ENCODE measurements around the gene HIVEP2.

Gene HIVEP2

GRCh38 chr6:142838821-142839685, 105.9 kb downstream of the HIVEP2 start:
- H3K27ac Mint-ChIP-seq = peak overlapping the region; percentile 37
- peak; percentile 49 for ATAC-seq (replicated peaks)
- peak overlapping the region in 1 of 2 donors; percentile 7 for H3K4me3 Mint-ChIP-seq
- peaks cover 23 to 70% of the 10 kb centered on the region in 2 donors for H3K4me1 Mint-ChIP-seq
- H3K9me3 Mint-ChIP-seq = no peaks in the 10 kb centered on the region
- H3K27me3 Mint-ChIP-seq = no peaks in the 10 kb centered on the region
- no peak for DNase-seq
- peaks cover 6 to 14% of the 10 kb centered on the region in 2 donors for H3K36me3 Mint-ChIP-seq

- H3K9me3 Mint-ChIP-seq = no peaks in the 10 kb centered on the region
- peaks cover 25 to 63% of the 10 kb centered on the region in 2 donors for H3K4me1 Mint-ChIP-seq
- no peaks in the 10 kb centered on the region for H3K27me3 Mint-ChIP-seq
- no peak overlapping the region for H3K4me3 Mint-ChIP-seq
- ATAC-seq (replicated peaks) (no peak), DNase-seq (no peak)
- no peak overlapping the region for H3K27ac Mint-ChIP-seq
- peaks cover 7 to 24% of the 10 kb centered on the region in 2 donors for H3K36me3 Mint-ChIP-seq
Observed at GRCh38 chr6:142835787-142836535, 109.0 kb downstream of the HIVEP2 start.

- Mint-ChIP-seq H3K36me3 (peaks cover 10 to 29% of the 10 kb centered on the region in 2 donors), H3K4me3 (no peak overlapping the region), H3K27ac (no peak overlapping the region), H3K4me1 (peaks cover 31 to 71% of the 10 kb centered on the region in 2 donors), H3K9me3 (no peaks in the 10 kb centered on the region), H3K27me3 (no peaks in the 10 kb centered on the region)
- no peak for ATAC-seq (replicated peaks)
- DNase-seq = no peak
Observed at GRCh38 chr6:142834853-142835252, 110.1 kb downstream of the HIVEP2 start.

- no peak overlapping the region for H3K4me3 Mint-ChIP-seq
- DNase-seq (no peak), ATAC-seq (replicated peaks) (no peak)
- peaks cover 27 to 61% of the 10 kb centered on the region in 2 donors for H3K4me1 Mint-ChIP-seq
- peaks cover 15 to 35% of the 10 kb centered on the region in 2 donors for H3K36me3 Mint-ChIP-seq
- H3K27me3 Mint-ChIP-seq = no peaks in the 10 kb centered on the region
- no peaks in the 10 kb centered on the region for H3K9me3 Mint-ChIP-seq
- H3K27ac Mint-ChIP-seq = no peak overlapping the region
Observed at GRCh38 chr6:142833798-142834197, 111.2 kb downstream of the HIVEP2 start.

GRCh38 chr6:142833054-142833453, 111.9 kb downstream of the HIVEP2 start:
- H3K36me3 Mint-ChIP-seq = peaks cover 16 to 34% of the 10 kb centered on the region in 2 donors
- H3K4me1 Mint-ChIP-seq = peaks cover 25 to 59% of the 10 kb centered on the region in 2 donors
- no peaks in the 10 kb centered on the region for H3K27me3 Mint-ChIP-seq
- H3K9me3 Mint-ChIP-seq = no peaks in the 10 kb centered on the region
- H3K4me3 Mint-ChIP-seq = no peak overlapping the region
- ATAC-seq (replicated peaks) (peak; percentile 33 to 41), DNase-seq (no peak)
- H3K27ac Mint-ChIP-seq = no peak overlapping the region

GRCh38 chr6:142830807-142831206, 114.2 kb downstream of the HIVEP2 start:
- H3K27me3 Mint-ChIP-seq = no peaks in the 10 kb centered on the region
- no peak for DNase-seq

GRCh38 chr6:142830116-142830710, 114.8 kb downstream of the HIVEP2 start:
- ATAC-seq (replicated peaks) = no peak
- no peak overlapping the region for H3K4me3 Mint-ChIP-seq
- no peak for DNase-seq
- H3K4me1 Mint-ChIP-seq = peaks cover 29 to 53% of the 10 kb centered on the region in 2 donors
- H3K27me3 Mint-ChIP-seq = no peaks in the 10 kb centered on the region
- peaks cover 17 to 29% of the 10 kb centered on the region in 2 donors for H3K36me3 Mint-ChIP-seq
- peak overlapping the region; percentile 10 for H3K27ac Mint-ChIP-seq
- H3K9me3 Mint-ChIP-seq = no peaks in the 10 kb centered on the region

More at GRCh38 chr6:142830807-142831206, 114.2 kb downstream of the HIVEP2 start:
- ATAC-seq (replicated peaks) = no peak
- H3K9me3 Mint-ChIP-seq = no peaks in the 10 kb centered on the region
- H3K36me3 Mint-ChIP-seq = peaks cover 20 to 34% of the 10 kb centered on the region in 2 donors
- H3K27ac Mint-ChIP-seq = no peak overlapping the region
- H3K4me1 Mint-ChIP-seq = peaks cover 29 to 58% of the 10 kb centered on the region in 2 donors
- H3K4me3 Mint-ChIP-seq = no peak overlapping the region

GRCh38 chr6:142829556-142829955, 115.4 kb downstream of the HIVEP2 start:
- peaks cover 28 to 55% of the 10 kb centered on the region in 2 donors for H3K4me1 Mint-ChIP-seq
- no peak overlapping the region for H3K27ac Mint-ChIP-seq
- no peak overlapping the region for H3K4me3 Mint-ChIP-seq
- peaks cover 14 to 26% of the 10 kb centered on the region in 2 donors for H3K36me3 Mint-ChIP-seq
- no peaks in the 10 kb centered on the region for H3K9me3 Mint-ChIP-seq
- no peak for ATAC-seq (replicated peaks)
- H3K27me3 Mint-ChIP-seq = no peaks in the 10 kb centered on the region
- DNase-seq = no peak

- peaks cover 17 to 25% of the 10 kb centered on the region in 2 donors for H3K36me3 Mint-ChIP-seq
- H3K9me3 Mint-ChIP-seq = peaks cover 1 to 2% of the 10 kb centered on the region in 2 donors
- H3K4me3 Mint-ChIP-seq = no peak overlapping the region
- ATAC-seq (replicated peaks) (no peak), DNase-seq (no peak)
- H3K27me3 Mint-ChIP-seq = no peaks in the 10 kb centered on the region
- no peak overlapping the region for H3K27ac Mint-ChIP-seq
- H3K4me1 Mint-ChIP-seq = peaks cover 29 to 51% of the 10 kb centered on the region in 2 donors
Observed at GRCh38 chr6:142827991-142828390, 117.0 kb downstream of the HIVEP2 start.

GRCh38 chr6:142827369-142827768, 117.6 kb downstream of the HIVEP2 start:
- Mint-ChIP-seq H3K4me1 (peaks cover 32 to 51% of the 10 kb centered on the region in 2 donors), H3K36me3 (peaks cover 23 to 29% of the 10 kb centered on the region in 2 donors), H3K9me3 (peaks cover 3 to 4% of the 10 kb centered on the region in 2 donors), H3K27ac (peak overlapping the region; percentile 22), H3K4me3 (no peak overlapping the region), H3K27me3 (no peaks in the 10 kb centered on the region)
- no peak for DNase-seq
- ATAC-seq (replicated peaks) = no peak

- Mint-ChIP-seq H3K36me3 (peaks cover 20 to 28% of the 10 kb centered on the region in 2 donors), H3K27ac (no peak overlapping the region), H3K4me1 (peaks cover 39 to 59% of the 10 kb centered on the region in 2 donors), H3K9me3 (peaks cover 3 to 4% of the 10 kb centered on the region in 2 donors), H3K27me3 (no peaks in the 10 kb centered on the region), H3K4me3 (no peak overlapping the region)
- DNase-seq (no peak), ATAC-seq (replicated peaks) (no peak)
Observed at GRCh38 chr6:142825760-142826159, 119.2 kb downstream of the HIVEP2 start.

- DNase-seq = no peak
- Mint-ChIP-seq H3K9me3 (peaks cover 3 to 4% of the 10 kb centered on the region in 2 donors), H3K4me3 (no peak overlapping the region), H3K27me3 (no peaks in the 10 kb centered on the region), H3K36me3 (peaks cover 20 to 26% of the 10 kb centered on the region in 2 donors), H3K27ac (no peak overlapping the region), H3K4me1 (peaks cover 42 to 62% of the 10 kb centered on the region in 2 donors)
- ATAC-seq (replicated peaks) = no peak
Observed at GRCh38 chr6:142824426-142824825, 120.5 kb downstream of the HIVEP2 start.

GRCh38 chr6:142823256-142823902, 121.6 kb downstream of the HIVEP2 start:
- Mint-ChIP-seq H3K4me3 (peak overlapping the region in 1 of 2 donors; percentile 47), H3K4me1 (peaks cover 41 to 71% of the 10 kb centered on the region in 2 donors), H3K27ac (peak overlapping the region; percentile 85)

More at GRCh38 chr6:142823256-142823902, 121.6 kb downstream of the HIVEP2 start:
- H3K9me3 Mint-ChIP-seq = peaks cover 3 to 4% of the 10 kb centered on the region in 2 donors
- H3K27me3 Mint-ChIP-seq = no peaks in the 10 kb centered on the region
- peaks cover 13 to 19% of the 10 kb centered on the region in 2 donors for H3K36me3 Mint-ChIP-seq
- no peak for DNase-seq
- ATAC-seq (replicated peaks) = no peak

Measured in stimulated activated naive B cell treated with anti-CD40 and anti-IgM and Interleukin-4, amounts not matched to agents 10 μg/mL and 1 μg/mL and 100 μg/mL, for 72 hours (primary cell).